HepG2 (cell line): ENCODE results near the gene SPAG8.

ENCODE experiments used
- BCLAF1 ChIP-seq: fragments of 450-650 bp; IDR thresholded peaks from 2 replicates; pipeline ENCODE4 v1.6.1; 2017; ENCODE audit warnings: mild to moderate bottlenecking
- CHD2 ChIP-seq: IDR thresholded peaks from 2 replicates; pipeline ENCODE4 v1.6.1; 2011; ENCODE audit warnings: low read depth, low read length, improper control_type of control experiment
- ETV6 ChIP-seq: sonication (generic); formaldehyde crosslinking; conservative IDR thresholded peaks from 2 replicates; pipeline ENCODE4 v1.4.0; 2020; ENCODE audit warnings: missing genetic modification reagents
- HDAC6 ChIP-seq: fragments of 200-600 bp; sonication (generic); IDR thresholded peaks from 2 replicates; pipeline ENCODE4 v1.7.0; 2017; ENCODE audit warnings: mild to moderate bottlenecking, antibody characterized with exemption, low read length, low read depth
- HOXA9 ChIP-seq: sonication (generic); formaldehyde crosslinking; IDR thresholded peaks from 2 replicates; pipeline ENCODE4 v1.8.1; 2022; ENCODE audit warnings: missing genetic modification reagents, mild to moderate bottlenecking, moderate library complexity, borderline replicate concordance
- KDM5A ChIP-seq: fragments of 200-600 bp; sonication (generic); IDR thresholded peaks from 2 replicates; pipeline ENCODE4 v1.7.0; 2018; ENCODE audit warnings: antibody characterized with exemption, mild to moderate bottlenecking, low read length, borderline replicate concordance
- NPAS2 ChIP-seq: sonication (generic); formaldehyde crosslinking; IDR thresholded peaks from 2 replicates; pipeline ENCODE4 v1.8.0; 2022; ENCODE audit warnings: mild to moderate bottlenecking, missing genetic modification reagents, borderline replicate concordance
- POLR2A ChIP-seq, 2 experiments: IDR thresholded peaks; 2 replicates each; pipeline ENCODE4 v1.6.1; 2011; ENCODE audit warnings: low read depth in 2 of 2, low read length in 2 of 2, mild to moderate bottlenecking in 1 of 2, moderate library complexity in 1 of 2; ENCODE audit not compliant: insufficient read depth in 1 of 2
- POLR2AphosphoS5 ChIP-seq: IDR thresholded peaks from 2 replicates; pipeline ENCODE4 v1.6.1; 2012; ENCODE audit warnings: low read depth, low read length
- ZNF512 ChIP-seq: sonication (generic); formaldehyde crosslinking; IDR thresholded peaks from 2 replicates; pipeline ENCODE4 v1.4.0; 2020; ENCODE audit warnings: mild to moderate bottlenecking, missing genetic modification reagents
- ZNF530 ChIP-seq: sonication (generic); formaldehyde crosslinking; IDR thresholded peaks from 2 replicates; pipeline ENCODE4 v1.5.0; 2020; ENCODE audit warnings: low read depth, mild to moderate bottlenecking, missing genetic modification reagents
- ZNF780A ChIP-seq: sonication (generic); formaldehyde crosslinking; IDR thresholded peaks from 2 replicates; pipeline ENCODE4 v1.8.0; 2022; ENCODE audit warnings: mild to moderate bottlenecking, missing genetic modification reagents, moderate library complexity

DNA sequence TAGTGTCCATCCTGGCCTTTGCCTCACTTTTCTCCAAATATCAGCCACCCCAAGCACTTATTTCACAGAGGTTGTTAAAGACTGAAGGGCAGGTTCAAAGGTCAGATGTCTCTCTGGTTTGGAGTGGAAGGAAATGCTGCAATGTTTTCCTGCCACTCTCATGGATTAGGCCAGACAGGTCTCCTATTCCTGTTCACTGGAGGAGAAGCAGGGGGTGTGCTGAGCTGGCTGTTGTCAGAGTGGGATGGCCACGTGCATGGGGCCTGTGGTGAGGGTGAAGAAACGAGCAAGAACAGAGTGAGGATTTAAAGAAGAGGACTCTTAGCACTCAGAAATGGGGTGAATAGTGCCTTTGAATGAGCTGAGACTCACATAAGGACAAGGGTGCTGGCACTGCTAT, 23.7 kb upstream of the SPAG8 start:
- TF ChIP-seq KDM5A (no peak), HDAC6 (no peak), NPAS2 (no peak), ETV6 (CRISPR knock-in tag) (no peak), ZNF530 (CRISPR knock-in tag) (no peak), BCLAF1 (no peak), ZNF780A (CRISPR knock-in tag) (no peak), ZNF512 (CRISPR knock-in tag) (no peak), CHD2 (no peak), HOXA9 (CRISPR knock-in tag) (no peak), POLR2A (IDR thresholded peaks at IDR 0.05; ENCODE audit: insufficient read depth in 1 of 2, low read depth in 2 of 2, low read length in 2 of 2) (no peak), POLR2AphosphoS5 (no peak)
